GM21367 (cell line): Measurements from ENCODE around the gene CD86.
"Not testable (repeated sequence)": the region's sequence is repeated elsewhere in the genome, so short reads cannot be mapped to it uniquely, and the experiment has no call there.

Experiments used
- ATAC-seq: cut with Tn5 transposase; IDR thresholded peaks from one replicate; pipeline ENCODE4 v1.9.1; 2021; ENCODE audit not compliant: unreplicated experiment

CD86 gene

GRCh38 chr3:122055215-122055614 is at the start of gene CD86:
Gene CD86, plus strand, starts transcription at chr3:122055362. Its CDS starts 128 bp downstream, at chr3:122055490.
- ATAC-seq = peak; percentile 65

GRCh38 chr3:122006267-122006666 is 48.9 kb upstream of the CD86 start:
- ATAC-seq = no peak

GRCh38 chr3:122008166-122008565 is 47.0 kb upstream of the CD86 start:
- no peak for ATAC-seq

GRCh38 chr3:122010506-122010905 is 44.7 kb upstream of the CD86 start:
- no peak for ATAC-seq

GRCh38 chr3:122011396-122011795 is 43.8 kb upstream of the CD86 start:
- no peak for ATAC-seq

- no peak for ATAC-seq
These were observed 42.3 kb upstream of the CD86 start for GRCh38 chr3:122012821-122013220.

- no peak for ATAC-seq
These were observed 41.7 kb upstream of the CD86 start for GRCh38 chr3:122013448-122013925.

- peak; percentile 72 for ATAC-seq
These were observed 40.4 kb upstream of the CD86 start for GRCh38 chr3:122014741-122015140.

GRCh38 chr3:122019493-122019892 is 35.7 kb upstream of the CD86 start:
- ATAC-seq = no peak

- no peak for ATAC-seq
These were observed 34.1 kb upstream of the CD86 start for GRCh38 chr3:122021037-122021436.

- no peak for ATAC-seq
These were observed 33.3 kb upstream of the CD86 start, which contains the start of gene ILDR1 for GRCh38 chr3:122021811-122022401. Gene ILDR1, minus strand, starts transcription at chr3:122022247. Its CDS starts 170 bp downstream, at chr3:122022077.

- ATAC-seq = no peak
These were observed 31.7 kb upstream of the CD86 start for GRCh38 chr3:122023335-122023910.

- no peak for ATAC-seq
These were observed 30.4 kb upstream of the CD86 start for GRCh38 chr3:122024800-122025199.

GRCh38 chr3:122025296-122025695 is 29.9 kb upstream of the CD86 start:
- ATAC-seq = no peak

- ATAC-seq = peak; percentile 43
These were observed 24.6 kb upstream of the CD86 start for GRCh38 chr3:122030381-122031122.

GRCh38 chr3:122031123-122031468 is 24.1 kb upstream of the CD86 start:
- ATAC-seq = peak; percentile 31

- no peak for ATAC-seq
These were observed 22.6 kb upstream of the CD86 start for GRCh38 chr3:122032531-122032930.

- ATAC-seq = no peak
These were observed 22.1 kb upstream of the CD86 start for GRCh38 chr3:122033023-122033422.

GRCh38 chr3:122047296-122047695 is 7.9 kb upstream of the CD86 start:
- not testable (repeated sequence) for ATAC-seq

GRCh38 chr3:122047773-122048172 is 7.4 kb upstream of the CD86 start:
- ATAC-seq = not testable (repeated sequence)

- ATAC-seq = peak; percentile 37
These were observed 2.2 kb upstream of the CD86 start for GRCh38 chr3:122052968-122053367.

GRCh38 chr3:122057671-122058070 is 2.5 kb downstream of the CD86 start:
- no peak for ATAC-seq
